ENCODE measurements around the gene ITK. TPM values are rescaled to one million over a fixed set of nuclear protein-coding genes. Genes with fewer than 3 reads are reported as not detected.

ITK gene
- total RNA-seq, 6 experiments from 2014 or later = 0.35 to 1.2 (median 0.74) TPM

DNA sequence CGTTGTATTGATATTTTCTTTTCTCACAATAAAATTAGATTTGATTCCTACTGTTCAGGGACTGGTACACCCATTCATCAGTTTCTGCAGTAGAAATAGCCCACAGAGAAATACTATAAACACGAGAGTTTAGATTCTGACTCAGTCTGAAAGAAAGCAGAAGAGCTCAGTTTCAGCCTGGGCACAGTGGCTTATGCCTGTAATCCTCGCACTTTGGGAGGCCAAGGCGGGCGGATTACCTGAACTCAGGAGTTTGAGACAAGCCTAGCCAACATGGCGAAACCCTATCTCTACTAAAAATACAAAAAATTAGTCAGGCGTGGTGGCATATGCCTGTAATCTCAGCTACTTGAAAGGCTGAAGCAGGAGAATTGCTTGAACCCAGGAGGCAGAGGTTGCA is 8.6 kb downstream of the ITK start:
- 43% methylated on average over 3 of the region's 7 CpGs for WGBS (ENCODE audit: insufficient coverage, low coverage, low lambda C conversion rate, missing lambda C conversion rate)
- Histone ChIP-seq H3K27ac (no peak overlapping the region), H3K27me3 (no peaks in the 10 kb centered on the region), H3K9me3 (no peaks in the 10 kb centered on the region), H3K36me3 (no peaks in the 10 kb centered on the region), H3K4me1 (no peaks in the 10 kb centered on the region), H3K4me3 (no peak overlapping the region)
- no peak for DNase-seq
- intact Hi-C loops (cut with DNase I) = no loop called here
- TF ChIP-seq POLR2A (IDR thresholded peaks at IDR 0.05) (no peak), CTCF (IDR thresholded peaks at IDR 0.05) (no peak)
- ATAC-seq = no peak

DNA sequence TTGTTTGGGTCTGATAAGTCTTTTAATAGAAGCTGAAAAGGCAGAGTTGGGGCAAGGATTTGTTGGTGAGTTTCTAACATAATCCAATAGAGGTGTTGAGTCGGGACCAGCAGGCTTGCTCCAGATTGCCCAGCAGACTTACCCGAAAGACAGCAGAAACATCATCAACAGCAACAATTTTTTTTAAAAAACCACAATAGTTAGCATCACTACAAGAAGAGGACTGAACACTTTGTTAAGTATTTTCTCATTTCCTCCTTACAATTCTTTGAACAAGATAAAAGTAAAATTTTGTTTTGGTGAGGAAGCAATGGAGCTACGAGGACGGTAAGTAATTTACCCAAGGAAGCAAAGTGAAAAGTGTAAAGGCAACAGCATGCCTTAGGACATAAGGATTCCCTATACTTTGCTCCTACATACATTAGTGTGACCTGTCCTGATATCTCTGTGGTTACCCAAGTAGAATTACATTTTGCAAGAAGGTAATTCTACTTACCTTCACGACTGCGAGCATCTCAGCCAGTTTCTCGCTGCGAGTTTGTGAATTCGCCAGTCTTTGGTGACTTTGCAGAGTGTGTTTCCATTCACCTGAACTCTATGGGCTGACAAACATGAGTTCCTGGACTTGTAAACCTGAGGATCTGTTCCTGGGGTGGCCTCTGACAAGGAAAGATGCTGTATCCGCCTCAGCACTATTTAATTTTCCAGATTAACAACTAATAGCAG is 13.2 kb downstream of the ITK start:
- H3K27me3 ChIP-seq = no peaks in the 10 kb centered on the region
- no peak for ATAC-seq
- intact Hi-C loops (cut with DNase I) = no loop called here
- WGBS (ENCODE audit: insufficient coverage, low coverage, low lambda C conversion rate, missing lambda C conversion rate) = 63% methylated on average over 10 of the region's 10 CpGs
- no peaks in the 10 kb centered on the region for H3K36me3 ChIP-seq
- TF ChIP-seq POLR2A (IDR thresholded peaks at IDR 0.05) (no peak), CTCF (IDR thresholded peaks at IDR 0.05) (no peak)
- DNase-seq = no peak
- no peaks in the 10 kb centered on the region for H3K4me1 ChIP-seq
- no peaks in the 10 kb centered on the region for H3K9me3 ChIP-seq
- no peak overlapping the region for H3K4me3 ChIP-seq
- H3K27ac ChIP-seq = no peak overlapping the region

GRCh38 chr5:157196045-157196444 is 15.4 kb downstream of the ITK start:
- DNase-seq = no peak
- H3K36me3 ChIP-seq = no peaks in the 10 kb centered on the region
- ATAC-seq = no peak
- H3K27me3 ChIP-seq = no peaks in the 10 kb centered on the region
- TF ChIP-seq POLR2A (IDR thresholded peaks at IDR 0.05) = no peak
- TF ChIP-seq CTCF (IDR thresholded peaks at IDR 0.05) = no peak
- intact Hi-C loops (cut with DNase I) = no loop called here
- no peak overlapping the region for H3K4me3 ChIP-seq
- H3K4me1 ChIP-seq = no peaks in the 10 kb centered on the region
- no peaks in the 10 kb centered on the region for H3K9me3 ChIP-seq
- no peak overlapping the region for H3K27ac ChIP-seq

GRCh38 chr5:157197086-157197485 is 16.4 kb downstream of the ITK start:
- H3K27me3 ChIP-seq = no peaks in the 10 kb centered on the region
- H3K4me1 ChIP-seq = no peaks in the 10 kb centered on the region
- 89% methylated on average over 3 of the region's 3 CpGs for WGBS (ENCODE audit: insufficient coverage, low coverage, low lambda C conversion rate, missing lambda C conversion rate)
- no peaks in the 10 kb centered on the region for H3K36me3 ChIP-seq
- H3K4me3 ChIP-seq = no peak overlapping the region
- TF ChIP-seq CTCF (IDR thresholded peaks at IDR 0.05) (no peak), POLR2A (IDR thresholded peaks at IDR 0.05) (no peak)
- intact Hi-C loops (cut with DNase I) = no loop called here
- no peak for ATAC-seq
- no peaks in the 10 kb centered on the region for H3K9me3 ChIP-seq
- no peak for DNase-seq
- no peak overlapping the region for H3K27ac ChIP-seq
